Mesothelial cell of epicardium (in vitro differentiated cells): Measurements from ENCODE around the gene MIER1. TPM values are rescaled to one million over a fixed set of nuclear protein-coding genes. Genes with fewer than 3 reads are reported as not detected.
"Not testable (repeated sequence)": the region's sequence is repeated elsewhere in the genome, so short reads cannot be mapped to it uniquely, and the experiment has no call there.

Experiments used
- DNase-seq, 2 experiments: peaks; one replicate each; pipeline ENCODE4 v3.0.0; 2021; ENCODE audit warnings: low spot score in 2 of 2; ENCODE audit not compliant: unreplicated experiment in 2 of 2
- H3K27ac Mint-ChIP-seq: 2 replicates; pipeline ENCODE4 v1.8.0; 2021; ENCODE audit warnings: mixed read lengths
- H3K27me3 Mint-ChIP-seq: 2 replicates; pipeline ENCODE4 v1.8.0; 2021; ENCODE audit warnings: low read depth, mixed read lengths
- H3K36me3 Mint-ChIP-seq: 2 replicates; pipeline ENCODE4 v1.8.0; 2021; ENCODE audit warnings: mixed read lengths
- H3K4me1 Mint-ChIP-seq: 2 replicates; pipeline ENCODE4 v1.8.0; 2021; ENCODE audit warnings: mixed read lengths
- H3K4me3 Mint-ChIP-seq: 2 replicates; pipeline ENCODE4 v1.8.0; 2021; ENCODE audit warnings: mild to moderate bottlenecking, moderate library complexity, mixed read lengths
- H3K9me3 Mint-ChIP-seq: 2 replicates; pipeline ENCODE4 v1.8.0; 2021; ENCODE audit warnings: mixed read lengths
- CTCF ChIP-seq: fragments of 200-600 bp; sonication (generic); IDR thresholded peaks from one replicate; pipeline ENCODE4 v1.5.0; 2021; ENCODE audit warnings: antibody characterized with exemption; ENCODE audit not compliant: unreplicated experiment
- total RNA-seq: library from RNA; stranded (reverse); gene quantifications from 3 replicates; pipeline ENCODE4 v1.2.1, GENCODE V29; 2021

MIER1 gene
- total RNA-seq, 1 donor from 2014 or later = 36.5 TPM

DNA sequence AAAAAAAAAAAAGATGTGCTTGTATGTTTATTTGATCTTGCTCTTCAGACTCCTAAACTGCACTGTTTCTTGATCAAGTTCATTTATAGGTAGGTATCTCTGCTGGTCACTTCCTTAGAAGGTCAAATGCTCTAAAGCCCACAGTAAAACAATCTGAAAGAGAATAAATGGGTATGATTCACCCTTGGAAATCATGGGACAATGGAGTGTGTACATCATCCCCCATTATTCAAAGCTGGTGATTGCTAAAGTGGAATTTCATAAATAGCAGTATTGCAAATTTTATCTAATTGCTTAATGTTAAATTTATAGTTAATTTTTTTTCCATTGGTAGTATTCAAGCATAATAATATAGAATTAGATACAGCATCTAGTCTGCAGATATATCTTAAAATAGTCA is 53.4 kb downstream of the MIER1 start:
- TF ChIP-seq CTCF = no peak
- DNase-seq = no peak
- Mint-ChIP-seq H3K9me3 (no peaks in the 10 kb centered on the region), H3K4me3 (no peak overlapping the region), H3K36me3 (peaks cover 13% of the 10 kb centered on the region), H3K4me1 (no peaks in the 10 kb centered on the region), H3K27ac (no peak overlapping the region), H3K27me3 (no peaks in the 10 kb centered on the region)

- H3K4me3 Mint-ChIP-seq, H3K27me3 Mint-ChIP-seq, H3K27ac Mint-ChIP-seq, H3K9me3 Mint-ChIP-seq, DNase-seq, H3K4me1 Mint-ChIP-seq: not testable (repeated sequence)
- peaks cover 18% of the 10 kb centered on the region for H3K36me3 Mint-ChIP-seq
Measured at GRCh38 chr1:66979621-66980020, 54.8 kb downstream of the MIER1 start.

DNA sequence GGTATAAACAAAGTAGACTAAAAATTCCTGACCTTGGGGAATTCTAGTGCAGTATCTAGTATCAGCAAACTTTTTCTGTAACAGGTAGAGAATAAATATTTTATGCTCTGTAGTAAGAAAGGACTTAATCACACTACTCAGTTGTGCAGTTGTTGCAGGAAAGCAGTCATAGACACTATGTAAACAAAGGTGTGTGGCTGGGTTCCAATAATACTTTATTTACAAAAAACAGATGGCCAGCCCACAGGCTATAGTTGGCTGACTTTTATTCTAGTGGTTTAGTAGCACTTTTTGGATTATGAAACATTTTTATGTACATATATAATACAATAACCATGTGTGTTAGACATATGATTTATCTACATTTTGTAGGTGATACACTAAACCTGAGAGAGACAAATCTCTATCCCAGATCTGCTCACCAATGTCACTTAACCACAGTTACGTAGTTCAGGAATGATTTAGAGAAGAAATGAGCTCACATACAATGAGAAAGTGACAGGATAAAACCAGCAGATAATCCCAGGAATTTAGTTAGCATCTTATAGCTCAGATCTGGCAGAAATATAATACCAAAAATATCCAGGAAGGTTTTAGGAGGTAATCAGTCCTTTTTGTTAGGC is 56.1 kb downstream of the MIER1 start:
- H3K27me3 Mint-ChIP-seq = no peaks in the 10 kb centered on the region
- TF ChIP-seq CTCF = no peak
- peaks cover 16% of the 10 kb centered on the region for H3K36me3 Mint-ChIP-seq
- H3K27ac Mint-ChIP-seq = no peak overlapping the region
- H3K4me1 Mint-ChIP-seq = no peaks in the 10 kb centered on the region
- DNase-seq = no peak
- no peaks in the 10 kb centered on the region for H3K9me3 Mint-ChIP-seq
- no peak overlapping the region for H3K4me3 Mint-ChIP-seq

GRCh38 chr1:66981679-66982078 is 56.9 kb downstream of the MIER1 start:
- H3K4me3 Mint-ChIP-seq = no peak overlapping the region
- no peaks in the 10 kb centered on the region for H3K9me3 Mint-ChIP-seq
- TF ChIP-seq CTCF = no peak
- H3K4me1 Mint-ChIP-seq = no peaks in the 10 kb centered on the region
- H3K36me3 Mint-ChIP-seq = peaks cover 19% of the 10 kb centered on the region
- no peak overlapping the region for H3K27ac Mint-ChIP-seq
- H3K27me3 Mint-ChIP-seq = no peaks in the 10 kb centered on the region
- no peak for DNase-seq

GRCh38 chr1:66982561-66983260 is 57.9 kb downstream of the MIER1 start:
- DNase-seq = no peak
- no peak for TF ChIP-seq CTCF
- Mint-ChIP-seq H3K27ac (no peak overlapping the region), H3K9me3 (no peaks in the 10 kb centered on the region), H3K27me3 (no peaks in the 10 kb centered on the region), H3K4me1 (no peaks in the 10 kb centered on the region), H3K36me3 (peaks cover 20% of the 10 kb centered on the region), H3K4me3 (no peak overlapping the region)

DNA sequence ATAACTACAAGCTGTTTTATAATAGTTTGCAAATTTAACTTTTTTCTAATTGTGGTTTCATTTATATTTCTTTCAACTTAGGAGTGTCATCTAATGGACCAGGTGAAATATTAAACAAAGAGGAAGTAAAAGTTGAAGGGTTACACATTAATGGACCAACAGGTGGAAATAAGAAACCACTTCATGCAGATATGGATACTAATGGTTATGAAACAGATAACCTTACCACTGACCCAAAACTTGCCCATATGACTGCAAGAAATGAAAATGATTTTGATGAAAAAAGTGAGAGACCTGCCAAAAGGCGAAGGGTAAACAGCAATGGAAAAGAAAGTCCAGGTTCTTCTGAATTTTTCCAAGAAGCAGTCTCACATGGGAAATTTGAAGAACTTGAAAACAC is 59.7 kb downstream of the MIER1 start:
- no peaks in the 10 kb centered on the region for H3K27me3 Mint-ChIP-seq
- DNase-seq = no peak
- H3K4me3 Mint-ChIP-seq = no peak overlapping the region
- H3K27ac Mint-ChIP-seq = no peak overlapping the region
- TF ChIP-seq CTCF = no peak
- no peaks in the 10 kb centered on the region for H3K4me1 Mint-ChIP-seq
- peaks cover 16% of the 10 kb centered on the region for H3K36me3 Mint-ChIP-seq
- no peaks in the 10 kb centered on the region for H3K9me3 Mint-ChIP-seq
